ENCODE data around the gene MYG1.

Gene MYG1

DNA sequence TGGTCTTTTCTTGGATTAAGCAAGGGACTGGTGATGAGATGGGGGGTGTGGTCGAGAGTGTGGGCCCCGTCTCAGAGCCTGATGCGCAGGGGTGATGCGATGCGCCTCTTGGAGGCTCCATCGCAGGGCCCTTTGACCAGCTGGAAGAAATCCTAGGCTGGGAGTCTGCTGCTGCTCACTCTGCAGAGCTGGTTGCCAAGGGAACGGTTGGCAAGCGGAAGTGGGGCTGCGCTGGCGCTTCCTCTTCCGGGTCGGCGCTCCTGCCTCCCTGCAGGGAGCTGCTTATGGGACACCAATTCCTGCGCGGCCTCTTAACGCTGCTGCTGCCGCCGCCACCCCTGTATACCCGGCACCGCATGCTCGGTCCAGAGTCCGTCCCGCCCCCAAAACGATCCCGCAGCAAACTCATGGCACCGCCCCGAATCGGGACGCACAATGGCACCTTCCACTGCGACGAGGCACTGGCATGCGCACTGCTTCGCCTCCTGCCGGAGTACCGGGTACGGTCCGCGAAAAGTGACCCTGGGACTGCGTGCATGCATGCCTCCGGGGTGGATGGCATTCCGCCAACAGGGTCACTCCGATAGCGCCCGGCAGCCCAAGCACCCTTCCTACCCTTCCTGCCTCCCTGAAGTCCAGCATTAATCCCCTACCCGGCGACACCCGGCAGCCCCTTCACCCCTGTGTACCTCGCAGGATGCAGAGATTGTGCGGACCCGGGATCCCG lies at the start of gene MYG1 (continued):
- TF ChIP-seq, protein P1, sequence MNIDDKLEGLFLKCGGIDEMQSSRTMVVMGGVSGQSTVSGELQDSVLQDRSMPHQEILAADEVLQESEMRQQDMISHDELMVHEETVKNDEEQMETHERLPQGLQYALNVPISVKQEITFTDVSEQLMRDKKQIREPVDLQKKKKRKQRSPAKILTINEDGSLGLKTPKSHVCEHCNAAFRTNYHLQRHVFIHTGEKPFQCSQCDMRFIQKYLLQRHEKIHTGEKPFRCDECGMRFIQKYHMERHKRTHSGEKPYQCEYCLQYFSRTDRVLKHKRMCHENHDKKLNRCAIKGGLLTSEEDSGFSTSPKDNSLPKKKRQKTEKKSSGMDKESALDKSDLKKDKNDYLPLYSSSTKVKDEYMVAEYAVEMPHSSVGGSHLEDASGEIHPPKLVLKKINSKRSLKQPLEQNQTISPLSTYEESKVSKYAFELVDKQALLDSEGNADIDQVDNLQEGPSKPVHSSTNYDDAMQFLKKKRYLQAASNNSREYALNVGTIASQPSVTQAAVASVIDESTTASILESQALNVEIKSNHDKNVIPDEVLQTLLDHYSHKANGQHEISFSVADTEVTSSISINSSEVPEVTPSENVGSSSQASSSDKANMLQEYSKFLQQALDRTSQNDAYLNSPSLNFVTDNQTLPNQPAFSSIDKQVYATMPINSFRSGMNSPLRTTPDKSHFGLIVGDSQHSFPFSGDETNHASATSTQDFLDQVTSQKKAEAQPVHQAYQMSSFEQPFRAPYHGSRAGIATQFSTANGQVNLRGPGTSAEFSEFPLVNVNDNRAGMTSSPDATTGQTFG (tag by site-specific recombination; IDR thresholded peaks at IDR 0.05; ENCODE audit: borderline replicate concordance), result no peak
- TF ChIP-seq ZNF670 (tag by site-specific recombination; IDR thresholded peaks at IDR 0.05; ENCODE audit: low read depth) (no peak), ZNF311 (tag by site-specific recombination; IDR thresholded peaks at IDR 0.05; ENCODE audit: borderline replicate concordance) (no peak), EGR2 (tag by site-specific recombination; IDR thresholded peaks at IDR 0.05; ENCODE audit: low read depth) (no peak), ZIC2 (tag by site-specific recombination; IDR thresholded peaks at IDR 0.05) (peak; percentile 74), BCL11A (tag by site-specific recombination; IDR thresholded peaks at IDR 0.05; ENCODE audit: low read depth) (no peak), YY1 (tag by site-specific recombination; IDR thresholded peaks at IDR 0.05) (peak; percentile 86), ZNF239 (tag by site-specific recombination; IDR thresholded peaks at IDR 0.05) (no peak), ZNF558 (tag by site-specific recombination; IDR thresholded peaks at IDR 0.05) (no peak), ZNF707 (tag by site-specific recombination; IDR thresholded peaks at IDR 0.05) (peak; percentile 29; the same call in 1 of the 2 replicates), HOXC10 (CRISPR knock-in tag; IDR thresholded peaks at IDR 0.05) (no peak), ZNF23 (tag by site-specific recombination; IDR thresholded peaks at IDR 0.05; ENCODE audit: borderline replicate concordance) (no peak), ZNF391 (tag by site-specific recombination; IDR thresholded peaks at IDR 0.05; ENCODE audit: borderline replicate concordance, low read depth) (0 out of 2 replicates have a peak, but pooled peaks have one; percentile 27), SP7 (tag by site-specific recombination; IDR thresholded peaks at IDR 0.05) (peak; percentile 76), ZNF843 (tag by site-specific recombination; IDR thresholded peaks at IDR 0.05) (peak; percentile 73), ZNF366 (tag by site-specific recombination; conservative IDR thresholded peaks at IDR 0.05) (no peak), ZNF155 (tag by site-specific recombination; IDR thresholded peaks at IDR 0.05) (no peak), ZBTB1 (tag by site-specific recombination; IDR thresholded peaks at IDR 0.05) (no peak), OVOL3 (tag by site-specific recombination; IDR thresholded peaks at IDR 0.05) (0 out of 2 replicates have a peak, but pooled peaks have one; percentile 25), SP3 (tag by site-specific recombination; IDR thresholded peaks at IDR 0.05) (peak; percentile 82), ZNF37A (tag by site-specific recombination; IDR thresholded peaks at IDR 0.05) (no peak), ZNF350 (tag by site-specific recombination; IDR thresholded peaks at IDR 0.05) (no peak), KLF16 (tag by site-specific recombination; IDR thresholded peaks at IDR 0.05) (peak; percentile 87), SCRT2 (tag by site-specific recombination; IDR thresholded peaks at IDR 0.05) (0 out of 2 replicates have a peak, but pooled peaks have one; percentile 8), ZNF133 (tag by site-specific recombination; IDR thresholded peaks at IDR 0.05) (no peak), ZNF677 (tag by site-specific recombination; IDR thresholded peaks at IDR 0.05) (no peak), ZNF202 (tag by site-specific recombination; IDR thresholded peaks at IDR 0.05; ENCODE audit: borderline replicate concordance) (no peak), ZSCAN16 (tag by site-specific recombination; IDR thresholded peaks at IDR 0.05) (0 out of 2 replicates have a peak, but pooled peaks have one; percentile 19)
- TF ChIP-seq, protein P2, sequence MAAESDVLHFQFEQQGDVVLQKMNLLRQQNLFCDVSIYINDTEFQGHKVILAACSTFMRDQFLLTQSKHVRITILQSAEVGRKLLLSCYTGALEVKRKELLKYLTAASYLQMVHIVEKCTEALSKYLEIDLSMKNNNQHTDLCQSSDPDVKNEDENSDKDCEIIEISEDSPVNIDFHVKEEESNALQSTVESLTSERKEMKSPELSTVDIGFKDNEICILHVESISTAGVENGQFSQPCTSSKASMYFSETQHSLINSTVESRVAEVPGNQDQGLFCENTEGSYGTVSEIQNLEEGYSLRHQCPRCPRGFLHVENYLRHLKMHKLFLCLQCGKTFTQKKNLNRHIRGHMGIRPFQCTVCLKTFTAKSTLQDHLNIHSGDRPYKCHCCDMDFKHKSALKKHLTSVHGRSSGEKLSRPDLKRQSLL (tag by site-specific recombination; IDR thresholded peaks at IDR 0.05), result peak; percentile 94
- TF ChIP-seq, protein P3, sequence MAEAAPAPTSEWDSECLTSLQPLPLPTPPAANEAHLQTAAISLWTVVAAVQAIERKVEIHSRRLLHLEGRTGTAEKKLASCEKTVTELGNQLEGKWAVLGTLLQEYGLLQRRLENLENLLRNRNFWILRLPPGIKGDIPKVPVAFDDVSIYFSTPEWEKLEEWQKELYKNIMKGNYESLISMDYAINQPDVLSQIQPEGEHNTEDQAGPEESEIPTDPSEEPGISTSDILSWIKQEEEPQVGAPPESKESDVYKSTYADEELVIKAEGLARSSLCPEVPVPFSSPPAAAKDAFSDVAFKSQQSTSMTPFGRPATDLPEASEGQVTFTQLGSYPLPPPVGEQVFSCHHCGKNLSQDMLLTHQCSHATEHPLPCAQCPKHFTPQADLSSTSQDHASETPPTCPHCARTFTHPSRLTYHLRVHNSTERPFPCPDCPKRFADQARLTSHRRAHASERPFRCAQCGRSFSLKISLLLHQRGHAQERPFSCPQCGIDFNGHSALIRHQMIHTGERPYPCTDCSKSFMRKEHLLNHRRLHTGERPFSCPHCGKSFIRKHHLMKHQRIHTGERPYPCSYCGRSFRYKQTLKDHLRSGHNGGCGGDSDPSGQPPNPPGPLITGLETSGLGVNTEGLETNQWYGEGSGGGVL (tag by site-specific recombination; IDR thresholded peaks at IDR 0.05), result no peak
- TF ChIP-seq, protein P4, sequence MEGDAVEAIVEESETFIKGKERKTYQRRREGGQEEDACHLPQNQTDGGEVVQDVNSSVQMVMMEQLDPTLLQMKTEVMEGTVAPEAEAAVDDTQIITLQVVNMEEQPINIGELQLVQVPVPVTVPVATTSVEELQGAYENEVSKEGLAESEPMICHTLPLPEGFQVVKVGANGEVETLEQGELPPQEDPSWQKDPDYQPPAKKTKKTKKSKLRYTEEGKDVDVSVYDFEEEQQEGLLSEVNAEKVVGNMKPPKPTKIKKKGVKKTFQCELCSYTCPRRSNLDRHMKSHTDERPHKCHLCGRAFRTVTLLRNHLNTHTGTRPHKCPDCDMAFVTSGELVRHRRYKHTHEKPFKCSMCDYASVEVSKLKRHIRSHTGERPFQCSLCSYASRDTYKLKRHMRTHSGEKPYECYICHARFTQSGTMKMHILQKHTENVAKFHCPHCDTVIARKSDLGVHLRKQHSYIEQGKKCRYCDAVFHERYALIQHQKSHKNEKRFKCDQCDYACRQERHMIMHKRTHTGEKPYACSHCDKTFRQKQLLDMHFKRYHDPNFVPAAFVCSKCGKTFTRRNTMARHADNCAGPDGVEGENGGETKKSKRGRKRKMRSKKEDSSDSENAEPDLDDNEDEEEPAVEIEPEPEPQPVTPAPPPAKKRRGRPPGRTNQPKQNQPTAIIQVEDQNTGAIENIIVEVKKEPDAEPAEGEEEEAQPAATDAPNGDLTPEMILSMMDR (tag by site-specific recombination; IDR thresholded peaks at IDR 0.05), result peak; percentile 84
- TF ChIP-seq, protein P5, sequence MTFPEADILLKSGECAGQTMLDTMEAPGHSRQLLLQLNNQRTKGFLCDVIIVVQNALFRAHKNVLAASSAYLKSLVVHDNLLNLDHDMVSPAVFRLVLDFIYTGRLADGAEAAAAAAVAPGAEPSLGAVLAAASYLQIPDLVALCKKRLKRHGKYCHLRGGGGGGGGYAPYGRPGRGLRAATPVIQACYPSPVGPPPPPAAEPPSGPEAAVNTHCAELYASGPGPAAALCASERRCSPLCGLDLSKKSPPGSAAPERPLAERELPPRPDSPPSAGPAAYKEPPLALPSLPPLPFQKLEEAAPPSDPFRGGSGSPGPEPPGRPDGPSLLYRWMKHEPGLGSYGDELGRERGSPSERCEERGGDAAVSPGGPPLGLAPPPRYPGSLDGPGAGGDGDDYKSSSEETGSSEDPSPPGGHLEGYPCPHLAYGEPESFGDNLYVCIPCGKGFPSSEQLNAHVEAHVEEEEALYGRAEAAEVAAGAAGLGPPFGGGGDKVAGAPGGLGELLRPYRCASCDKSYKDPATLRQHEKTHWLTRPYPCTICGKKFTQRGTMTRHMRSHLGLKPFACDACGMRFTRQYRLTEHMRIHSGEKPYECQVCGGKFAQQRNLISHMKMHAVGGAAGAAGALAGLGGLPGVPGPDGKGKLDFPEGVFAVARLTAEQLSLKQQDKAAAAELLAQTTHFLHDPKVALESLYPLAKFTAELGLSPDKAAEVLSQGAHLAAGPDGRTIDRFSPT (tag by site-specific recombination; IDR thresholded peaks at IDR 0.05), result 0 out of 2 replicates have a peak, but pooled peaks have one; percentile 13

All from HEK293 (cell line).